Activated CD8-positive, alpha-beta T cell treated with anti-CD3 and anti-CD28 coated beads, Interleukin-2, amount 10 ng/mL, durations not matched to agents 7 days and 5 days (primary cell): ENCODE measurements around the gene SYNGR4. TPM values are rescaled to one million over a fixed set of nuclear protein-coding genes. Genes with fewer than 3 reads are reported as not detected.

Experiments used
- ATAC-seq: fragments of 150-1000 bp; cut with Tn5 transposase; one replicate; pipeline ENCODE4 v1.10.0; 2021; ENCODE audit warnings: moderate library complexity
- CTCF ChIA-PET: fragments of 350-600 bp; sonication (Branson Sonifier 250); formaldehyde crosslinking; loops from one replicate; lab custom pipeline; 2021; ENCODE audit warnings: antibody characterized with exemption; lab: Charles Lee
- POLR2A ChIA-PET: fragments of 350-600 bp; sonication (Branson Sonifier 250); formaldehyde crosslinking; loops from one replicate; lab custom pipeline; 2021; ENCODE audit warnings: antibody characterized with exemption; lab: Charles Lee
- DNase-seq: peaks from one replicate; pipeline ENCODE4 v3.0.0-alpha.2; 2020
- H3K27ac Mint-ChIP-seq: one replicate; pipeline ENCODE4 v1.8.0; 2021; ENCODE audit warnings: mild to moderate bottlenecking, mixed read lengths
- H3K27me3 Mint-ChIP-seq: one replicate; pipeline ENCODE4 v1.8.0; 2021; ENCODE audit warnings: low read depth, mixed read lengths
- H3K36me3 Mint-ChIP-seq: one replicate; pipeline ENCODE4 v1.8.0; 2021; ENCODE audit warnings: low read depth, mixed read lengths
- H3K4me1 Mint-ChIP-seq: one replicate; pipeline ENCODE4 v1.8.0; 2021; ENCODE audit warnings: low read depth, mixed read lengths
- H3K4me3 Mint-ChIP-seq: one replicate; pipeline ENCODE4 v1.8.0; 2021; ENCODE audit warnings: mild to moderate bottlenecking, mixed read lengths
- H3K9me3 Mint-ChIP-seq: one replicate; pipeline ENCODE4 v1.8.0; 2022; ENCODE audit warnings: mixed read lengths; ENCODE audit not compliant: insufficient read depth
- total RNA-seq, 2 experiments: library from RNA; stranded (reverse); gene quantifications; one replicate each; pipeline ENCODE4 v1.2.3, GENCODE V29; 2021

The SYNGR4 gene
- total RNA-seq, 2 experiments from 2014 or later = not detected

- ATAC-seq (no peak), DNase-seq (no peak)
- Mint-ChIP-seq H3K27ac (no peak overlapping the region), H3K36me3 (peaks cover 6% of the 10 kb centered on the region), H3K9me3 (no peaks in the 10 kb centered on the region), H3K27me3 (peaks cover 52% of the 10 kb centered on the region), H3K4me3 (no peak overlapping the region), H3K4me1 (peaks cover 39% of the 10 kb centered on the region)
- POLR2A ChIA-PET = no interaction called here
- CTCF ChIA-PET = interaction anchor here (1.0 to 1.1 kb wide), 2 partner anchors 72 to 79 kb away, joined by 3 to 4 read pairs; a partner anchor contains a TSS
These were observed 28.8 kb downstream of the SYNGR4 start for GRCh38 chr19:48392860-48393558.

GRCh38 chr19:48393559-48394330 lies 29.6 kb downstream of the SYNGR4 start, which contains the start of gene GRIN2D:
GRIN2D (plus strand) TSS chr19:48393668; CDS start chr19:48398393, 4,725 bp downstream.
- ATAC-seq = no peak
- Mint-ChIP-seq H3K4me1 (peaks cover 35% of the 10 kb centered on the region), H3K36me3 (no peaks in the 10 kb centered on the region), H3K27me3 (peaks cover 54% of the 10 kb centered on the region), H3K27ac (no peak within 1 kb of the TSS), H3K9me3 (no peaks in the 10 kb centered on the region), H3K4me3 (peak within 1 kb of the TSS; percentile 13)
- no peak for DNase-seq
- CTCF ChIA-PET = interaction anchor here (1.0 to 1.1 kb wide), 2 partner anchors 72 to 80 kb away, joined by 3 to 4 read pairs; a partner anchor contains a TSS
- POLR2A ChIA-PET = no interaction called here

GRCh38 chr19:48394331-48395169 lies 30.4 kb downstream of the SYNGR4 start:
- H3K4me1 Mint-ChIP-seq = peaks cover 38% of the 10 kb centered on the region
- H3K36me3 Mint-ChIP-seq = no peaks in the 10 kb centered on the region
- DNase-seq (no peak), ATAC-seq (no peak)
- POLR2A ChIA-PET = no interaction called here
- CTCF ChIA-PET = interaction anchor here (1.0 kb wide), 1 partner anchor 80 kb away, joined by 3 read pairs; no protein-coding TSS in a partner anchor
- peaks cover 55% of the 10 kb centered on the region for H3K27me3 Mint-ChIP-seq
- no peak overlapping the region for H3K4me3 Mint-ChIP-seq
- no peak overlapping the region for H3K27ac Mint-ChIP-seq
- no peaks in the 10 kb centered on the region for H3K9me3 Mint-ChIP-seq

- H3K4me3 Mint-ChIP-seq = no peak overlapping the region
- ChIA-PET CTCF (interaction anchor here (1.0 kb wide), 1 partner anchor 81 kb away, joined by 3 read pairs; no protein-coding TSS in a partner anchor), POLR2A (interaction anchor here (0.6 kb wide), 2 partner anchors 11 to 183 kb away, joined by 3 to 6 read pairs; no protein-coding TSS in a partner anchor)
- peaks cover 42% of the 10 kb centered on the region for H3K4me1 Mint-ChIP-seq
- H3K27ac Mint-ChIP-seq = no peak overlapping the region
- H3K9me3 Mint-ChIP-seq = no peaks in the 10 kb centered on the region
- no peaks in the 10 kb centered on the region for H3K36me3 Mint-ChIP-seq
- DNase-seq = no peak
- ATAC-seq = no peak
- peaks cover 56% of the 10 kb centered on the region for H3K27me3 Mint-ChIP-seq
These were observed 30.9 kb downstream of the SYNGR4 start for GRCh38 chr19:48395170-48395455.

GRCh38 chr19:48395499-48395898 lies 31.3 kb downstream of the SYNGR4 start:
- Mint-ChIP-seq H3K4me1 (peaks cover 43% of the 10 kb centered on the region), H3K9me3 (no peaks in the 10 kb centered on the region), H3K4me3 (no peak overlapping the region), H3K27ac (no peak overlapping the region), H3K36me3 (no peaks in the 10 kb centered on the region), H3K27me3 (peaks cover 56% of the 10 kb centered on the region)
- POLR2A ChIA-PET = interaction anchor here (0.6 kb wide), 3 partner anchors 11 to 1034 kb away, joined by 3 to 6 read pairs (median 3); no protein-coding TSS in a partner anchor
- DNase-seq (no peak), ATAC-seq (no peak)
- CTCF ChIA-PET = interaction anchor here (1.0 kb wide), 1 partner anchor 81 kb away, joined by 3 read pairs; no protein-coding TSS in a partner anchor

GRCh38 chr19:48396016-48396823 lies 32.1 kb downstream of the SYNGR4 start:
- H3K4me3 Mint-ChIP-seq = no peak overlapping the region
- H3K4me1 Mint-ChIP-seq = peaks cover 44% of the 10 kb centered on the region
- CTCF ChIA-PET = no interaction called here
- H3K27me3 Mint-ChIP-seq = peaks cover 56% of the 10 kb centered on the region
- H3K27ac Mint-ChIP-seq = no peak overlapping the region
- no peaks in the 10 kb centered on the region for H3K9me3 Mint-ChIP-seq
- no peak for DNase-seq
- no peaks in the 10 kb centered on the region for H3K36me3 Mint-ChIP-seq
- no peak for ATAC-seq
- POLR2A ChIA-PET = interaction anchor here (0.6 kb wide), 1 partner anchor 1035 kb away, joined by 3 read pairs; no protein-coding TSS in a partner anchor

- H3K36me3 Mint-ChIP-seq = no peaks in the 10 kb centered on the region
- H3K4me1 Mint-ChIP-seq = peaks cover 41% of the 10 kb centered on the region
These were observed 32.6 kb downstream of the SYNGR4 start for GRCh38 chr19:48396824-48397176.

GRCh38 chr19:48397263-48398101 lies 33.3 kb downstream of the SYNGR4 start:
- Mint-ChIP-seq H3K4me3 (peak overlapping the region; percentile 84), H3K27me3 (peaks cover 52% of the 10 kb centered on the region), H3K27ac (peak overlapping the region; percentile 86), H3K36me3 (no peaks in the 10 kb centered on the region), H3K9me3 (no peaks in the 10 kb centered on the region), H3K4me1 (peaks cover 43% of the 10 kb centered on the region)
- POLR2A ChIA-PET = no interaction called here
- no peak for DNase-seq
- no peak for ATAC-seq
- CTCF ChIA-PET = no interaction called here

More at GRCh38 chr19:48396824-48397176, 32.6 kb downstream of the SYNGR4 start:
- CTCF ChIA-PET = no interaction called here
- POLR2A ChIA-PET = no interaction called here
- Mint-ChIP-seq H3K27ac (no peak overlapping the region), H3K9me3 (no peaks in the 10 kb centered on the region), H3K27me3 (peaks cover 54% of the 10 kb centered on the region), H3K4me3 (no peak overlapping the region)
- no peak for DNase-seq
- no peak for ATAC-seq

GRCh38 chr19:48398102-48398374 lies 33.9 kb downstream of the SYNGR4 start:
- ChIA-PET POLR2A (no interaction called here), CTCF (no interaction called here)
- Mint-ChIP-seq H3K27me3 (peaks cover 48% of the 10 kb centered on the region), H3K4me1 (peaks cover 41% of the 10 kb centered on the region), H3K36me3 (no peaks in the 10 kb centered on the region), H3K4me3 (peak overlapping the region; percentile 84), H3K9me3 (no peaks in the 10 kb centered on the region), H3K27ac (peak overlapping the region; percentile 86)
- ATAC-seq = no peak
- DNase-seq = no peak

- ChIA-PET CTCF (no interaction called here), POLR2A (no interaction called here)
- DNase-seq (peak; percentile 91), ATAC-seq (peak; percentile 66)
- Mint-ChIP-seq H3K4me3 (peak overlapping the region; percentile 50), H3K27ac (peak overlapping the region; percentile 44), H3K36me3 (no peaks in the 10 kb centered on the region), H3K27me3 (peaks cover 44% of the 10 kb centered on the region), H3K4me1 (peaks cover 46% of the 10 kb centered on the region), H3K9me3 (no peaks in the 10 kb centered on the region)
These were observed 34.4 kb downstream of the SYNGR4 start for GRCh38 chr19:48398375-48399235.
